Trophoblast cell (in vitro differentiated cells and primary cell): ENCODE measurements around the gene HLCS.

ENCODE experiments used
- DNase-seq, 2 donors: peaks; one replicate each; pipeline ENCODE4 v3.0.0-alpha.2; 2016
- H2AFZ ChIP-seq: 2 replicates; pipeline ENCODE4 v1.6.1; 2013; ENCODE audit warnings: low read length, moderate library complexity, mild to moderate bottlenecking; ENCODE audit not compliant: insufficient read depth, poor library complexity
- H2AK5ac ChIP-seq: 2 replicates; pipeline ENCODE4 v1.6.1; 2013; ENCODE audit warnings: mild to moderate bottlenecking, low read length
- H2BK120ac ChIP-seq: 2 replicates; pipeline ENCODE4 v1.6.1; 2013; ENCODE audit warnings: low read length, mild to moderate bottlenecking, moderate library complexity; ENCODE audit not compliant: insufficient read depth, poor library complexity
- H2BK12ac ChIP-seq: 2 replicates; pipeline ENCODE4 v1.6.1; 2013; ENCODE audit warnings: mild to moderate bottlenecking, low read length, moderate library complexity
- H2BK5ac ChIP-seq: 2 replicates; pipeline ENCODE4 v1.6.1; 2013; ENCODE audit warnings: low read length, low read depth, moderate library complexity, mild to moderate bottlenecking; ENCODE audit not compliant: poor library complexity
- H3K14ac ChIP-seq: 2 replicates; pipeline ENCODE4 v1.6.1; 2013; ENCODE audit warnings: mild to moderate bottlenecking, low read length
- H3K18ac ChIP-seq: 2 replicates; pipeline ENCODE4 v1.6.1; 2013; ENCODE audit warnings: mild to moderate bottlenecking, low read length
- H3K23ac ChIP-seq: 2 replicates; pipeline ENCODE4 v1.6.1; 2013; ENCODE audit warnings: low read length
- H3K27ac ChIP-seq: 2 replicates; pipeline ENCODE4 v1.5.1; 2013; ENCODE audit warnings: low read depth, mild to moderate bottlenecking, inconsistent platforms, low read length, moderate library complexity
- H3K27me3 ChIP-seq: 2 replicates; pipeline ENCODE4 v1.6.1; 2013; ENCODE audit warnings: inconsistent platforms, mild to moderate bottlenecking, low read length, moderate library complexity; ENCODE audit not compliant: insufficient read depth
- H3K36me3 ChIP-seq, 2 experiments: 1 replicate in 1 of 2; 2 replicates in 1 of 2; pipeline ENCODE4 v1.6.1; 2013; ENCODE audit warnings: low read length in 2 of 2, mild to moderate bottlenecking in 2 of 2, moderate library complexity in 1 of 2; ENCODE audit not compliant: insufficient read depth in 2 of 2, control insufficient read depth in 1 of 2
- H3K4ac ChIP-seq: 2 replicates; pipeline ENCODE4 v1.6.1; 2013; ENCODE audit warnings: low read depth, mild to moderate bottlenecking, low read length, moderate library complexity
- H3K4me1 ChIP-seq, 2 experiments: 1 replicate in 1 of 2; 2 replicates in 1 of 2; pipeline ENCODE4 v1.6.1; 2013; ENCODE audit warnings: low read length in 2 of 2, mild to moderate bottlenecking in 2 of 2, moderate library complexity in 1 of 2; ENCODE audit not compliant: insufficient read depth in 2 of 2, control insufficient read depth in 1 of 2
- H3K4me2 ChIP-seq: 2 replicates; pipeline ENCODE4 v1.6.1; 2013; ENCODE audit warnings: inconsistent platforms, mild to moderate bottlenecking, low read length, moderate library complexity
- H3K4me3 ChIP-seq: 2 replicates; pipeline ENCODE4 v1.5.1; 2013; ENCODE audit warnings: mild to moderate bottlenecking, low read depth, low read length, inconsistent platforms
- H3K79me1 ChIP-seq: one replicate; pipeline ENCODE4 v1.6.1; 2013; ENCODE audit warnings: low read length
- H3K79me2 ChIP-seq: 2 replicates; pipeline ENCODE4 v1.6.1; 2013; ENCODE audit warnings: low read length, mild to moderate bottlenecking; ENCODE audit not compliant: control insufficient read depth, insufficient read depth, poor library complexity
- H3K9ac ChIP-seq: 2 replicates; pipeline ENCODE4 v1.6.1; 2013; ENCODE audit warnings: mild to moderate bottlenecking, low read length
- H3K9me3 ChIP-seq: 2 replicates; pipeline ENCODE4 v1.6.1; 2013; ENCODE audit warnings: low read depth, mild to moderate bottlenecking, control low read depth, inconsistent platforms, low read length; ENCODE audit not compliant: insufficient read depth
- H4K12ac ChIP-seq: 2 replicates; pipeline ENCODE4 v1.6.1; 2013; ENCODE audit warnings: low read depth, mild to moderate bottlenecking, low read length, moderate library complexity
- H4K8ac ChIP-seq: 2 replicates; pipeline ENCODE4 v1.6.1; 2013; ENCODE audit warnings: low read depth, mild to moderate bottlenecking, low read length, moderate library complexity
- H4K91ac ChIP-seq: one replicate; pipeline ENCODE4 v1.6.1; 2013; ENCODE audit warnings: low read depth, mild to moderate bottlenecking, low read length, moderate library complexity
- WGBS: extraction: QIAGEN DNeasy Blood & Tissue Kit; methylation state at CpG from one replicate; pipeline ENCODE4 v1.1.7; 2013; ENCODE audit warnings: missing lambda C conversion rate; ENCODE audit not compliant: insufficient read length, insufficient coverage; ENCODE audit errors: extremely low coverage; 5-methylcytosine and 5-hydroxymethylcytosine counted together

HLCS gene

DNA sequence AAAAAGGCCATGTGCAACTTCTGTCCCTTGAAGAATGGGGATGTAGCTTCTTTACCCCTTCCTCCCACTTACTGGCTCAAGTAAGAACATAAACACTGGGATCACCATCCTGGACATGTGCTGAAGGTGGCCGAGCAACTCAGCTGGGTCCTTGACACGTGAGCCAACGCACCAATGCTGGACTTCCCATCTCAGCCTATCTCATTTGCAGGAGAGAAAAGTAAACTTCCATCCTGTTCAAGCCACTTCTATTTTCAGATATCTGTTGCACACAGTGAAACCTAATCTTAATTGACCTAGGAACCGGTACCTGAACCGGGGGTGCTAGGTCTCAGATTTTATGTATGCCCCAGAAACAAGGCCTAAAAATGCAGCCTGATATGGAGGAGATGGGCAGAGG is 75.3 kb downstream of the HLCS start:
- Histone ChIP-seq H3K79me1 (no peaks in the 10 kb centered on the region), H3K27ac (no peak overlapping the region), H3K23ac (no peak overlapping the region), H3K14ac (no peak overlapping the region), H4K91ac (no peak overlapping the region), H4K12ac (no peak overlapping the region), H2BK5ac (no peak overlapping the region), H3K79me2 (no peaks in the 10 kb centered on the region), H3K18ac (no peak overlapping the region), H2BK12ac (no peak overlapping the region), H3K27me3 (no peaks in the 10 kb centered on the region), H2AFZ (no peak overlapping the region), H2AK5ac (no peak overlapping the region), H3K36me3 (no peaks in the 10 kb centered on the region), H2BK120ac (no peak overlapping the region), H3K4me2 (no peak overlapping the region), H3K4me3 (no peak overlapping the region), H3K9ac (no peak overlapping the region), H3K4ac (no peak overlapping the region), H4K8ac (no peak overlapping the region), H3K4me1 (no peaks in the 10 kb centered on the region), H3K9me3 (no peaks in the 10 kb centered on the region)
- DNase-seq, result no peak
- no CpG with 5 or more reads among the region's 5 CpGs for WGBS

DNA sequence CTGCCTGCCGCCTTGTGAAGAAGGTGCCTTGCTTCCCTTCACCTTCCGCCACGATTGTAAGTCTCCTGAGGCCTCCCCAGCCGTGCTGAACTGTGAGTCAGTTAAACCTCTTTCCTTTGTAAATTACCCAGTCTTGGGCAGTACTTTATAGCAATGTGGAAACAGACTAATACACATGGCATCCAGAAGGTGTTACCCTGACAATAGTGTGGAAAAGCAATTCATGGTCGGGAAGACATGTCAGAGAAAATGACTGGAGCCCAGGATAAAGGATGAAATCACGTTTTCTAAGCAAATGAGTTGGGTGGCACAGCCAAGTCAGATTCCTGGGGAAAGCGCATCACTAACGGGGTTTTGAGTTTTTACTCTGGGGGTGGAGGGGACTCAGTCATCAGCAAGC is 76.4 kb downstream of the HLCS start:
- Histone ChIP-seq H4K8ac (no peak overlapping the region), H3K9me3 (no peaks in the 10 kb centered on the region), H3K27me3 (no peaks in the 10 kb centered on the region), H3K79me2 (no peaks in the 10 kb centered on the region), H2AFZ (no peak overlapping the region), H3K79me1 (no peaks in the 10 kb centered on the region), H2AK5ac (no peak overlapping the region), H3K18ac (no peak overlapping the region), H3K4me2 (no peak overlapping the region), H3K23ac (no peak overlapping the region), H4K12ac (no peak overlapping the region), H3K36me3 (no peaks in the 10 kb centered on the region), H3K4me1 (no peaks in the 10 kb centered on the region), H2BK120ac (no peak overlapping the region), H3K27ac (no peak overlapping the region), H3K4ac (no peak overlapping the region), H3K14ac (no peak overlapping the region), H2BK5ac (no peak overlapping the region), H3K9ac (no peak overlapping the region), H4K91ac (no peak overlapping the region), H3K4me3 (no peak overlapping the region), H2BK12ac (no peak overlapping the region)
- no CpG with 5 or more reads among the region's 8 CpGs for WGBS
- DNase-seq, result no peak

- Histone ChIP-seq H4K91ac (no peak overlapping the region), H3K9me3 (no peaks in the 10 kb centered on the region), H4K12ac (no peak overlapping the region), H2AK5ac (no peak overlapping the region), H3K79me2 (no peaks in the 10 kb centered on the region), H3K36me3 (no peaks in the 10 kb centered on the region), H3K23ac (no peak overlapping the region), H3K4me2 (no peak overlapping the region), H2BK12ac (no peak overlapping the region), H3K79me1 (no peaks in the 10 kb centered on the region), H3K18ac (no peak overlapping the region), H3K4me3 (no peak overlapping the region), H2BK5ac (no peak overlapping the region), H3K4me1 (no peaks in the 10 kb centered on the region), H3K4ac (no peak overlapping the region), H2BK120ac (no peak overlapping the region), H2AFZ (no peak overlapping the region), H4K8ac (no peak overlapping the region), H3K9ac (no peak overlapping the region), H3K27ac (no peak overlapping the region), H3K27me3 (no peaks in the 10 kb centered on the region), H3K14ac (no peak overlapping the region)
- WGBS, result no CpG with 5 or more reads among the region's 2 CpGs
- DNase-seq, result no peak
Observed at GRCh38 chr21:36889401-36889800, 77.1 kb downstream of the HLCS start.

GRCh38 chr21:36888466-36888865 is 78.0 kb downstream of the HLCS start:
- DNase-seq, result no peak
- Histone ChIP-seq H3K27me3 (no peaks in the 10 kb centered on the region), H3K79me1 (no peaks in the 10 kb centered on the region), H4K91ac (no peak overlapping the region), H3K14ac (peak overlapping the region; percentile 2), H2BK5ac (no peak overlapping the region), H3K27ac (no peak overlapping the region), H2BK120ac (no peak overlapping the region), H3K4ac (no peak overlapping the region), H3K23ac (no peak overlapping the region), H3K4me2 (no peak overlapping the region), H3K36me3 (no peaks in the 10 kb centered on the region), H3K9ac (no peak overlapping the region), H3K18ac (no peak overlapping the region), H2BK12ac (no peak overlapping the region), H4K12ac (no peak overlapping the region), H2AK5ac (no peak overlapping the region), H3K79me2 (no peaks in the 10 kb centered on the region), H3K4me1 (no peaks in the 10 kb centered on the region), H4K8ac (no peak overlapping the region), H2AFZ (no peak overlapping the region), H3K9me3 (peaks cover 3% of the 10 kb centered on the region), H3K4me3 (no peak overlapping the region)
- WGBS, result no CpG with 5 or more reads among the region's 5 CpGs
